Body of pancreas (tissue), 4 donors: ENCODE measurements around the gene SLC9A9. TPM values are rescaled to one million over a fixed set of nuclear protein-coding genes. Genes with fewer than 3 reads are reported as not detected.

Source experiments
- ATAC-seq: fragments of 150-250 bp; one replicate; pipeline ENCODE4 v1.9.1; 2016
- DNase-seq, 4 donors: peaks; one replicate each; pipeline ENCODE4 v3.0.0-alpha.2; 2019
- H3K27ac ChIP-seq, 4 donors: fragments of 200-600 bp; sonication (generic); 1 replicate in 3 of 4; 2 replicates in 1 of 4; pipeline versions ENCODE4 v1.5.1 to v1.6.1; 2016 to 2019; ENCODE audit warnings: mild to moderate bottlenecking in 1 of 4, mixed read lengths in 1 of 4, moderate library complexity in 1 of 4
- H3K27me3 ChIP-seq, 2 donors: fragments of 200-600 bp; sonication (generic); one replicate each; pipeline ENCODE4 v1.6.0; 2016; ENCODE audit warnings: mild to moderate bottlenecking in 1 of 2
- H3K36me3 ChIP-seq, 2 donors: fragments of 200-600 bp; sonication (generic); replicated peaks in 1 of 2; 2 replicates each; pipeline ENCODE4 v1.5.1; 2016; ENCODE audit warnings: low read depth in 2 of 2; ENCODE audit not compliant: insufficient read depth in 1 of 2
- H3K4me1 ChIP-seq: fragments of 200-600 bp; sonication (generic); one replicate; pipeline ENCODE4 v1.6.0; 2016
- H3K4me3 ChIP-seq, 2 donors: fragments of 200-600 bp; sonication (generic); 1 replicate in 1 of 2; 2 replicates in 1 of 2; pipeline ENCODE4 v1.5.1; 2016 to 2019
- H3K9me3 ChIP-seq, 3 donors: fragments of 200-600 bp; sonication (generic); 1 replicate in 2 of 3; 2 replicates in 1 of 3; pipeline ENCODE4 v1.5.1; 2016
- CTCF ChIP-seq, 7 experiments: fragments of 450-650 bp in 4 of 7; fragments of 200-600 bp in 3 of 7; sonication (generic) in 3 of 7; IDR thresholded peaks; one replicate each; pipeline ENCODE4 v1.5.1; 2016 to 2019; ENCODE audit warnings: antibody characterized with exemption in 7 of 7
- POLR2A ChIP-seq, 3 donors: fragments of 450-650 bp; IDR thresholded peaks; one replicate each; pipeline ENCODE4 v1.6.1; 2016; ENCODE audit warnings: antibody characterized with exemption in 3 of 3, mild to moderate bottlenecking in 2 of 3
- WGBS, 2 donors: methylation state at CpG; one replicate each; pipeline ENCODE4 v1.1.5; 2017; 5-methylcytosine and 5-hydroxymethylcytosine counted together
- intact Hi-C: fragments of 100-400 bp; cut with DNase I; formaldehyde crosslinking; loops from one replicate; pipeline ENCODE4 v1.15.1; 2023
- total RNA-seq, 2 donors: library from RNA; depleted of rRNA; stranded (reverse); fragments of >200 nt; gene quantifications; one replicate each; pipeline ENCODE4 v1.1.0, GENCODE V29; 2016

Gene SLC9A9
- total RNA-seq, 2 donors from 2014 or later = 1.6 to 2.3 TPM

GRCh38 chr3:143396790-143397189 lies 451.5 kb downstream of the SLC9A9 start:
- intact Hi-C loops = no loop called here
- H3K4me1 ChIP-seq = no peaks in the 10 kb centered on the region
- no peak overlapping the region for H3K4me3 ChIP-seq
- TF ChIP-seq CTCF (IDR thresholded peaks at IDR 0.05) = no peak
- no peak for TF ChIP-seq POLR2A (IDR thresholded peaks at IDR 0.05)
- H3K27ac ChIP-seq = no peak overlapping the region
- ATAC-seq (no peak), DNase-seq (no peak)
- H3K9me3 ChIP-seq = no peaks in the 10 kb centered on the region
- no peaks in the 10 kb centered on the region for H3K36me3 ChIP-seq
- 67% methylated on average over 1 of the region's 1 CpG for WGBS, 2 donors
- no peaks in the 10 kb centered on the region for H3K27me3 ChIP-seq

DNA sequence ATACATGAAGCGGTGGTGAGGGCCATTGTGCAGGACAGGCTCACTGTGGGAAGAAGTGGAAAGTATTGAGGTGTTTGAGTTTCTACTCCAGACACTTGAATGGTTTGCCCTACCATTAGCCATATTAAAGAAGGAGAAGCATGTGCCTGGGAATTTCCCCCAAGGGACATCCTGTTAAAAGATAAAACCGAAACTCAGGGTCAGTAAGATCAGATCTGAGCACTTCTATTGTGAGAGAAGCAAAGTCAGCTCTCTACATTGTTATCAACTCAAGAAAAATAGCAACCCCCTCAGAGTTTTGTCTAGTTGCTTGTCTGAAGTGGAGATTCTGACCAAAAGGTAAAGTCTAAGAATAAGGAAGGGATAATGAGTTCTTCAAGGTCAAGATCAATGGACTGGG lies 458.9 kb downstream of the SLC9A9 start:
- intact Hi-C loops = no loop called here
- ATAC-seq (no peak), DNase-seq (no peak)
- H3K27ac ChIP-seq = no peak overlapping the region
- no peaks in the 10 kb centered on the region for H3K36me3 ChIP-seq
- TF ChIP-seq CTCF (IDR thresholded peaks at IDR 0.05) = no peak
- no peak for TF ChIP-seq POLR2A (IDR thresholded peaks at IDR 0.05)
- 71 to 73% methylated on average over 2 of the region's 2 CpGs for WGBS, 2 donors
- no peaks in the 10 kb centered on the region for H3K4me1 ChIP-seq
- no peak overlapping the region for H3K4me3 ChIP-seq
- H3K9me3 ChIP-seq = no peaks in the 10 kb centered on the region
- no peaks in the 10 kb centered on the region for H3K27me3 ChIP-seq

DNA sequence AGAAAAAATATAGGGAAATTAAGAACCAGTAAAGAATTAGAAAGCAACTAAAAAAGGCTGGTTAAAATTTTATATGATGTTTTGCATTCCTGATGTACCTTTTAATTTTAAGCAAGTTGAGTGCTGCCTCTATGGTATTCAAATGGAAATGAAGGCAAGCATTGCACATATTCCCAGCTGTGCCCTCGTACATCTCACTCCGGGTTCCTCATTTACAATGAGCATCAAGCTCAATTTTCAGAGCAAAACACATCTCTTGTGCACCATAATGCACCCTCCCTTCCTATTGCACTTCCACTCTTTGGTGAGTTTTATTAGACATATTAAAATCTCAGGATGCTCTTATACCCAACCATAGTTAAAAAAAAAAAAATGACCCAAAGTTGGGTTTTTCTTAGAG lies 460.8 kb downstream of the SLC9A9 start:
- Histone ChIP-seq H3K9me3 (no peaks in the 10 kb centered on the region), H3K4me3 (no peak overlapping the region), H3K27ac (no peak overlapping the region), H3K36me3 (no peaks in the 10 kb centered on the region), H3K27me3 (no peaks in the 10 kb centered on the region), H3K4me1 (no peaks in the 10 kb centered on the region)
- ATAC-seq = no peak
- no peak for DNase-seq
- WGBS, 2 donors = 64 to 72% methylated on average over 2 of the region's 2 CpGs
- intact Hi-C loops = no loop called here
- TF ChIP-seq CTCF (IDR thresholded peaks at IDR 0.05) (no peak), POLR2A (IDR thresholded peaks at IDR 0.05) (no peak)

DNA sequence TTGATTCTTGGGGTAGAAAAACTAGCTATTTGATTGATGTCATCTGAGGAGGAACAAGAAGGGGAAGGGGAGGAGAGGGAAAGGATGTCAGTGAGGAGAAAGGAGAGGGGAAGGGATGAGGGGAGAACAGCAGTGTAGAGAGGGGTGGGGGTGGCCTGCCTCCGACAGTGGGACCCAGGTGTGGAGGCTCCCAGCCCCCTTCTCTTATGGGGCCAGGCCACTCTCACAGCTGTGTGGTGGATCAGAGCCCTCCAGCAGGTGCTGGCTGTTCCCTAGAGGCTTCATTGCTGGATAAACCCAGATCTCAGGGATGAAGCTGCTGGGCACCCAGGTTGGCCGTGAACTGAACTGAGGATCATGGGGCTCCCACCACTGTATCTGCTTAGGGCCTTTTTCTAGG lies 464.2 kb downstream of the SLC9A9 start:
- no peak for ATAC-seq
- Histone ChIP-seq H3K9me3 (no peaks in the 10 kb centered on the region), H3K27ac (no peak overlapping the region), H3K27me3 (no peaks in the 10 kb centered on the region), H3K4me1 (no peaks in the 10 kb centered on the region), H3K36me3 (no peaks in the 10 kb centered on the region), H3K4me3 (no peak overlapping the region)
- intact Hi-C loops = no loop called here
- TF ChIP-seq POLR2A (IDR thresholded peaks at IDR 0.05) (no peak), CTCF (IDR thresholded peaks at IDR 0.05) (no peak)
- 63 to 80% methylated on average over 2 of the region's 2 CpGs for WGBS, 2 donors
- DNase-seq = no peak

DNA sequence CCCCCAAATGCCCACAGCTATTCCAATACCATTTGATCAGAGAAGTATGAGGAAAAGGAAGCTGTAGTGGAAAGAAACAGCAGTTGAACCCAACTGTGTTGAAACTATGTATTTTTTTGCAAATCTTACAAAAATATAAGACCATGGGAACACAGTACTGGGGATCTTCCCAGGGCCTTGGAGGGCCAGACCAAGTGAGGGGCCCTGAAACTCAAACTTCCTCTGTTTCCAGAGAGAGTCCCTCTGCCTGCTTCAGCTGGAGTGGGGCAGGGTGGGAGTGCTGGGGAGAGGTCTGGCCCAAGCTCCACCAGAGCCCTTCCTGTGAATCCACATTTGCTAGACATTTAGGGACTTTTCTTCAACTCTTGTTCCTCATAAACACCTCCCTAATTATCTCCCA lies 464.8 kb downstream of the SLC9A9 start:
- Histone ChIP-seq H3K27me3 (no peaks in the 10 kb centered on the region), H3K4me3 (no peak overlapping the region), H3K27ac (no peak overlapping the region), H3K36me3 (no peaks in the 10 kb centered on the region), H3K4me1 (no peaks in the 10 kb centered on the region), H3K9me3 (no peaks in the 10 kb centered on the region)
- no peak for DNase-seq
- TF ChIP-seq CTCF (IDR thresholded peaks at IDR 0.05) (no peak), POLR2A (IDR thresholded peaks at IDR 0.05) (no peak)
- no peak for ATAC-seq
- intact Hi-C loops = no loop called here
